GM12878 (cell line): ENCODE data around the gene MRPL23. TPM values are rescaled to one million over a fixed set of nuclear protein-coding genes. Genes with fewer than 3 reads are reported as not detected.

Source experiments
- ATAC-seq: fragments of 200-7000 bp; cut with Tn5 transposase; 3 replicates; pipeline ENCODE4 v1.9.1; 2020; ENCODE audit warnings: mild to moderate bottlenecking, moderate library complexity
- BruUV-seq: library from RNA; stranded (reverse); fragments of 400-500 nt; replicated peaks from 2 replicates; lab custom pipeline; 2021; lab: Mats Ljungman, UMichigan
- CTCF ChIA-PET: fragments of 300-600 bp; sonication (Branson Sonifier 250); formaldehyde crosslinking; extraction: SDS; loops from one replicate; lab custom pipeline; 2021; ENCODE audit warnings: inconsistent platforms; lab: Yijun Ruan, JAX
- POLR2A ChIA-PET: fragments of 350-600 bp; formaldehyde crosslinking; extraction: SDS; loops from one replicate; lab custom pipeline; 2021; ENCODE audit warnings: inconsistent platforms; lab: Charles Lee
- RAD21 ChIA-PET: fragments of 300-600 bp; sonication (Branson Sonifier 250); formaldehyde crosslinking; loops from one replicate; lab custom pipeline; 2023; ENCODE audit warnings: antibody characterized with exemption; ENCODE audit not compliant: unreplicated experiment; lab: Charles Lee
- SMC1A ChIA-PET: fragments of 300-600 bp; sonication (Branson Sonifier 250); formaldehyde crosslinking; loops from one replicate; lab custom pipeline; 2023; ENCODE audit not compliant: unreplicated experiment, uncharacterized antibody; lab: Charles Lee
- DNase-seq: peaks from one replicate; pipeline ENCODE4 v3.0.0-alpha.2; 2011; ENCODE audit warnings: low read depth, low spot score
- FAIRE-seq: peaks from 3 replicates; lab custom pipeline; 2011; peaks lifted over from hg19 to GRCh38; lab: Jason Lieb, UNC
- H2AFZ ChIP-seq: 2 replicates; pipeline ENCODE4 v1.6.0; 2011; ENCODE audit warnings: low read depth, low read length, control low read depth; ENCODE audit not compliant: control insufficient read depth
- H3K27ac ChIP-seq: 2 replicates; pipeline ENCODE4 v1.5.1; 2011; ENCODE audit warnings: control low read depth; ENCODE audit not compliant: control insufficient read depth, insufficient read depth
- H3K27me3 ChIP-seq, 2 experiments: replicated peaks in 1 of 2; 2 replicates each; pipeline versions ENCODE4 v1.6.0 to v1.6.1; 2011; ENCODE audit warnings: low read length in 1 of 2; ENCODE audit not compliant: control insufficient read depth in 2 of 2, insufficient read depth in 2 of 2
- H3K36me3 ChIP-seq, 2 experiments: 2 replicates each; pipeline ENCODE4 v1.5.1; 2011; ENCODE audit warnings: low read length in 1 of 2; ENCODE audit not compliant: control insufficient read depth in 2 of 2, insufficient read depth in 2 of 2
- H3K4me1 ChIP-seq: 2 replicates; pipeline ENCODE4 v1.6.1; 2011; ENCODE audit warnings: mild to moderate bottlenecking, low read length, moderate library complexity, mixed read lengths; ENCODE audit not compliant: control insufficient read depth, insufficient read depth
- H3K4me2 ChIP-seq: 2 replicates; pipeline ENCODE4 v1.6.0; 2011; ENCODE audit warnings: control low read depth; ENCODE audit not compliant: control insufficient read depth, insufficient read depth
- H3K4me3 ChIP-seq: fragments of 200-600 bp; sonication (generic); 2 replicates; pipeline ENCODE4 v1.5.1; 2016
- H3K79me2 ChIP-seq: 2 replicates; pipeline ENCODE4 v1.6.0; 2011; ENCODE audit warnings: low read length; ENCODE audit not compliant: control insufficient read depth, insufficient read depth
- H3K9ac ChIP-seq: 2 replicates; pipeline ENCODE4 v1.8.0; 2011; ENCODE audit warnings: low read length, control low read depth, mixed read lengths; ENCODE audit not compliant: control insufficient read depth, insufficient read depth
- H3K9me3 ChIP-seq: replicated peaks from 3 replicates; pipeline ENCODE4 v1.5.1; 2011; ENCODE audit warnings: mild to moderate bottlenecking, low read length; ENCODE audit not compliant: control insufficient read depth, insufficient read depth
- H4K20me1 ChIP-seq: 2 replicates; pipeline ENCODE4 v1.6.0; 2011; ENCODE audit not compliant: control insufficient read depth, insufficient read depth
- E4F1 ChIP-seq: fragments of 450-650 bp; IDR thresholded peaks from 2 replicates; pipeline ENCODE4 v1.6.1; 2018; ENCODE audit warnings: borderline replicate concordance, mild to moderate bottlenecking; ENCODE audit not compliant: partially characterized antibody
- ETV6 ChIP-seq, 2 experiments: fragments of 450-650 bp in 1 of 2; IDR thresholded peaks in 1 of 2; conservative IDR thresholded peaks in 1 of 2; 2 replicates each; pipeline ENCODE4 v1.6.1; 2014; ENCODE audit warnings: antibody characterized with exemption in 1 of 2, borderline replicate concordance in 1 of 2, low read depth in 1 of 2, mild to moderate bottlenecking in 1 of 2, moderate library complexity in 1 of 2
- EZH2 ChIP-seq: IDR thresholded peaks from 2 replicates; pipeline ENCODE4 v1.6.1; 2012; ENCODE audit warnings: low read depth, mild to moderate bottlenecking, control low read depth, inconsistent platforms, low read length, borderline replicate concordance; ENCODE audit not compliant: control insufficient read depth
- MYC ChIP-seq: IDR thresholded peaks from 2 replicates; pipeline ENCODE4 v1.6.1; 2011; ENCODE audit warnings: mild to moderate bottlenecking, low read length, moderate library complexity, inconsistent platforms; ENCODE audit not compliant: insufficient read depth, insufficient replicate concordance, insufficient read length, severe bottlenecking
- NKRF ChIP-seq: fragments of 450-650 bp; conservative IDR thresholded peaks from 2 replicates; pipeline ENCODE4 v1.6.1; 2017; ENCODE audit warnings: mild to moderate bottlenecking, moderate library complexity
- NR2C1 ChIP-seq: fragments of 450-650 bp; IDR thresholded peaks from 2 replicates; pipeline ENCODE4 v1.6.1; 2017; ENCODE audit warnings: antibody characterized with exemption, mild to moderate bottlenecking, moderate library complexity
- POLR2AphosphoS2 ChIP-seq: IDR thresholded peaks from 2 replicates; pipeline ENCODE4 v1.6.1; 2011; ENCODE audit warnings: low read depth, mild to moderate bottlenecking, low read length, improper control_type of control experiment, moderate library complexity
- RBBP5 ChIP-seq: fragments of 200-600 bp; sonication (generic); conservative IDR thresholded peaks from 2 replicates; pipeline ENCODE4 v1.6.1; 2016
- RELB ChIP-seq: fragments of 450-650 bp; IDR thresholded peaks from 2 replicates; pipeline ENCODE4 v1.6.1; 2017; ENCODE audit warnings: low read depth, mild to moderate bottlenecking, moderate library complexity
- SIX5 ChIP-seq: IDR thresholded peaks from 2 replicates; pipeline ENCODE4 v1.6.1; 2011; ENCODE audit warnings: mild to moderate bottlenecking, low read depth, low read length, moderate library complexity; ENCODE audit not compliant: severe bottlenecking
- TBL1XR1 ChIP-seq: IDR thresholded peaks from 2 replicates; pipeline ENCODE4 v1.6.1; 2012; ENCODE audit warnings: low read depth, low read length, improper control_type of control experiment
- TCF7 ChIP-seq: IDR thresholded peaks from 2 replicates; pipeline ENCODE4 v1.6.1; 2014; ENCODE audit warnings: antibody characterized with exemption, borderline replicate concordance
- ZNF622 ChIP-seq: fragments of 450-650 bp; IDR thresholded peaks from 2 replicates; pipeline ENCODE4 v1.6.1; 2017; ENCODE audit warnings: mild to moderate bottlenecking, inconsistent platforms
- WGBS: methylation state at CpG from one replicate; pipeline ENCODE4 v1.1.6; 2016; ENCODE audit warnings: low lambda C conversion rate; ENCODE audit not compliant: insufficient replicate concordance, insufficient coverage; ENCODE audit errors: missing lambda C conversion rate; 5-methylcytosine and 5-hydroxymethylcytosine counted together
- in situ Hi-C: fragments of 300-500 bp; cut with MboI; formaldehyde crosslinking; loops from 9 replicates; pipeline ENCODE4 v1.14.3; 2018; ENCODE audit warnings: mixed read lengths
- intact Hi-C: fragments of 100-400 bp; cut with micrococcal nuclease; formaldehyde crosslinking; loops from one replicate; pipeline ENCODE4 v1.14.2; 2022; ENCODE audit not compliant: unreplicated experiment
- polyA plus RNA-seq, 11 experiments: library from polyadenylated mRNA; depleted of rRNA in 4 of 11; unstranded in 6 of 11; stranded (reverse) in 5 of 11; fragments of >200 nt; fragmentation: Nextera tagmentation in 4 of 11; fragmentation: Illumina TruSeq in 1 of 11; extraction: Ambion mirVana in 4 of 11; extraction: Trizol in 1 of 11; gene quantifications; 1 replicate in 1 of 11; 2 replicates in 10 of 11; pipeline versions ENCODE4 v1.2.1 to v1.2.3, GENCODE V29; 2011 to 2016; ENCODE audit warnings: inconsistent platforms in 2 of 11, missing spikeins in 2 of 11, low read depth in 1 of 11
- total RNA-seq, 4 experiments: library from RNA; depleted of rRNA in 3 of 4; stranded (reverse); fragments of >200 nt in 3 of 4; fragmentation: Illumina TruSeq in 1 of 4; extraction: Trizol in 1 of 4; gene quantifications; 2 replicates each; pipeline versions ENCODE4 v1.2.1 to v1.2.3, GENCODE V29; 2013 to 2021

MRPL23 gene
- total and polyA plus RNA-seq, 10 of the 15 experiments (the other 5 are each of a cell fraction or from before 2014, with no cell fraction given), result 1.6 to 207 (median 126) TPM

GRCh38 chr11:1931341-1932104 is 15.6 kb upstream of the MRPL23 start (continued):
- TF ChIP-seq NKRF, result no peak
- no peak for TF ChIP-seq RBBP5
- no peak for TF ChIP-seq SIX5
- no peak for TF ChIP-seq POLR2AphosphoS2
- no peak for TF ChIP-seq E4F1

GRCh38 chr11:1932105-1932480 is 15.0 kb upstream of the MRPL23 start:
- POLR2A ChIA-PET, result no interaction called here
- Histone ChIP-seq H2AFZ (no peak overlapping the region), H3K36me3 (no peaks in the 10 kb centered on the region), H3K79me2 (no peaks in the 10 kb centered on the region), H3K4me2 (no peak overlapping the region), H4K20me1 (no peaks in the 10 kb centered on the region), H3K9me3 (no peaks in the 10 kb centered on the region), H3K4me3 (no peak overlapping the region), H3K27ac (no peak overlapping the region), H3K4me1 (no peaks in the 10 kb centered on the region), H3K27me3 (no peaks in the 10 kb centered on the region; a peak in 1 of 4 replicates), H3K9ac (no peak overlapping the region)
- ATAC-seq, result no peak
- CTCF ChIA-PET, result no interaction called here
- FAIRE-seq, result no peak
- 40% methylated on average over 11 of the region's 11 CpGs for WGBS
- in situ Hi-C loops (no loop called here), intact Hi-C loops (no loop called here)
- SMC1A ChIA-PET, result no interaction called here
- BruUV-seq, result no TSS peak
- no peak for DNase-seq
- RAD21 ChIA-PET, result no interaction called here
- TF ChIP-seq TCF7 (no peak), NR2C1 (no peak), TBL1XR1 (no peak), ETV6 (conservative IDR thresholded peaks at IDR 0.05 in 1 of 2, IDR thresholded peaks at IDR 0.05 in 1 of 2; ENCODE audit: borderline replicate concordance in 1 of 2, low read depth in 1 of 2) (no peak), ZNF622 (no peak), RELB (no peak), MYC (no peak), EZH2 (no peak)
